HG03097 (cell line): Measurements from ENCODE around the gene IPO11.
"Not testable (repeated sequence)": the region's sequence is repeated elsewhere in the genome, so short reads cannot be mapped to it uniquely, and the experiment has no call there.

ENCODE experiments used
- ATAC-seq: cut with Tn5 transposase; IDR thresholded peaks from one replicate; pipeline ENCODE4 v1.9.1; 2021; ENCODE audit not compliant: unreplicated experiment, low FRiP score

Gene IPO11

DNA sequence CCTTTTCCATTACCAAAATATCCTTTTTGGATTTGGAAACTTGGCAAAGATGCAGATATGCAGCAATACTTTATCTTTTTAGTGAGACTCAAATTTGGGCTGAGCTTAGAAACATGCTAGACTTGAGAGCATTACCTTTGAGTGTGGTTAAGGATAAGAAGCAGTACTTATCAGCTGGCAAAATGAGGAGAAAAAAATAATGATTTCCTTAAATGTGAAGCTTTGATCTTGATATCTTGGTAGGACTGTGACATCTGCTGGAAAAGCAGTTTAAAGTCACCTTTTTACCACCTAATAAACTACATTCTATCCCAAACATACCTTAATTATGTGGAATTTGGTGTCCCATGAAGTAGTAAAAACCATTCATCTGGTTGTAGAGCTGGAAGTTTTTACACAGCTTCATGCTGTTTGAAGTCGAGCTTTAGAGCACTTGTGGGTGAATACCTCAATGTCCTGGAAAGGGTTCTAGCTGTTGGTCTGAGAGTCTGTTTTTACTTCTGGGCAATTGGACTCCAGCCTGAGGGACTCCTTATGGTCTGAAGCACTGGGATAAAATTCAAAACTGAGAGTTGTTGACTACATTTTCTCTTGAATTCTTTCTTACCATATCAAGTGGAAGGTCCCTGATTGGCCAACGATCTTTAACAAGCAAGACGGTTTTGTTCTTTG is 219.5 kb downstream of the IPO11 start:
- no peak for ATAC-seq

DNA sequence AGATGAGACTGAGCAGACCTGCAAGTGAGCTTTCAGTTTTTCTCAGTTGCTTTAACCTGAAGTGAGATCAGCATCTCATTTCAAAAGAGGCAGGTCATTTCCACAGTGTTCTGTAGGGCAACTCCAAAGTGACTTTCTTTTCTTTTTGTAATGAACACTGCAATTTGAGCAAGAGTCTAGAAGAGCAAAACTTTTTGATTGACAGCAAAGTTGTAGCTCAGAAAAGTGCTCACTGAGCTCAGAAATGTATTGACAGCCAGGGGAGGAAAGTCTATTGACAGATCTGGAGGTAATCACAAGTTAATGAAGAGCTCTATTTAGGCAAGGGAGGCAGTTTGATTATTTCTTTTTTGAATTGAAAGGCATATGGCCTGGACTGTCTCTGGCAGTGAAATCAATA is 220.7 kb downstream of the IPO11 start:
- ATAC-seq = no peak

DNA sequence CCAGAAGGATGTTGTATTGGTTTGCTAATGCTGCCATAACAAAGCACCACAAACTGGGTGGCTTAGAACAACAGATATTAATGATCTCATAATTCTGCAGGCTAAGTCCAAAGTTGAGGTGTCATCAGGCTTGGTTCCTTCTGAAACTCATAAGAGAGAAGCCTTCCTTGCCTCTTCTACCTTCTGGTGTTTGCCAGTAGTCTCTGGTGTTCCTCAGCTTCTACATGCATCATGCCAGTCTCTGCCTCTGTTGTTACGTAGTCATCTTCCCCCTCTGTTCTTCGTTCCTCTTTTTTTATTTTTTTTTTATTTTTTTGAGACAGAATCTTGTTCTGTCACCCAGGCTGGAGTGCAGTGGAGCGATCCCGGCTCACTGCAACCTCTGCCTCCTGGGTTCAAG is 227.9 kb downstream of the IPO11 start:
- no peak for ATAC-seq

DNA sequence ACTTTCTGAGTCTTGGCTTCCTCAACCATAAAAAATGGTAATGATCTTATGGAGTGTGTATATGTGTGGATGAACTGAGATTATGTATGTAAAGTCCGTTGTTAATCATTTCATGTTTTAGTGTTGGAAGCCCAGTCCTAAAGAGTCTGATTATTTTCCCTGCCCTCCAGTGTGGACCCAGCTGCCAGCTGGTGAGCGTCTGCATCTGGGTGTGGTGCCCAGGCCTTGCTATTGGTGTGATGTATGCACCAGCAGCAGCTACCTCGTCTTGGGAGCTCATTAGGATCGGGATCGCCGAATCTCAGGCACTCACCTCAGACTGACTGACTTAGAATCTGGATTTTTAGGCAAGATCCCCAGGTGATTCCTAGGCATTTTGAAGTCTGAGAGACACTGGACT is 229.9 kb downstream of the IPO11 start:
- no peak for ATAC-seq

DNA sequence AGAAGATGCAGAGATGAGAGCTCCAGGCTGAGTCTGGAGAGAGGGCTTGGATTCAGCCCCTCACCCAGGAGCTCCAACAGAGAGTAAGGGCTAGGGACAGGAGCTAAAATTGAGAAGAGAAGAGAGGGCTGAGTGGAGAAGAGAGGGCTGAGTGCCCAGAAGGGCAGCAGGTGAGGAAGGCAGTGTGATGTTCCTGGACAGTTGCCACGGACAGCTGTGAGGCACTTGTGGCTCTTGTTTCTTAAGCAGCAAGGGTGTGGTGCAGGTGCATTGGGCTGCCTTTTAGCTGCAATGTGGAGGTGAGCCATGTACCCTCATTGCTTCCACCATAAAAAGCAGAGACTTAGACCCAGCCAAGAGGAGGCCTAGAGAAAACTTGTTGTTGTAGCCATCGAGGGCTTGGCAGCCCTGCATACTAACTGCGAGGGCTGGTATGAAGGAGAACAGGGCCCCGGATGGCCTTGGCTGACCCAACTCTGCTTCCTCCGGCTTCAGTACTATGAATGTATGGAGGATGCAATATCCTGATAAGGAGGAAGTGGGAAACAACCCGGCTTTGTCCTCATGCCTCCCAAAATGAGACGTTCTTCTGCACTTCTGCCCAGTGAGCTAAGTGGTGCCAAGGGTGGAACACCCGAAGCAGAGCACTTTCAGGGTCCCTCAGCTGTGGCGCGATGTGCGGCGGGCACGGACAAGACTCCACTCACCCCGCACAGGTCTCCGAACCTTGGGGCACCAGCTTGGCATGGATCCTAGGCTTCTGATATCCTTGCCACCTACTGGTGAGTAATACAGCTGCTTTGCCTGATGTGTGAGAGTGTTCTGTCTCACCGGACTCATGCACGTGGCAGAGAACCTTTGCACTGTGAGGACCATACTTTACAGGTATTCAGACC is 231.2 kb downstream of the IPO11 start:
- no peak for ATAC-seq

DNA sequence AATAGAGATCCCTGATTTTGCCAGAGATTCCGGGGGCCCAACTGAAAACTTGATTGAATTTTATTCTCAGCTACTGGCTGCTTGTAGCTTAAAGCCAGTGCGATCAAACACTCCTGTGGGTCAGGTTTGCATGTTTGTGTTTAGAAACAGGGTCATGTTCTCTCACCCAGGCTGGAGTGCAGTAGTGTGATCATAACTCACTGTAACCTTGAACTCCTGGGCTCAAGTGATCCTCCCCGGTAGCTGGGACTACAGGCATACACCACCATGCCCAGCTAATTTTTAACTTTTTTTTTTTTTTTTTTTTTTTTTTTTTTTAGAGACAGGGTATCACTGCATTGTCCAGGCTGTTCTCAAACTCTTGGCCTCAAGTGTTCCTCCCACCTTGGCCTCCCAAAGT is 232.7 kb downstream of the IPO11 start:
- no peak for ATAC-seq

DNA sequence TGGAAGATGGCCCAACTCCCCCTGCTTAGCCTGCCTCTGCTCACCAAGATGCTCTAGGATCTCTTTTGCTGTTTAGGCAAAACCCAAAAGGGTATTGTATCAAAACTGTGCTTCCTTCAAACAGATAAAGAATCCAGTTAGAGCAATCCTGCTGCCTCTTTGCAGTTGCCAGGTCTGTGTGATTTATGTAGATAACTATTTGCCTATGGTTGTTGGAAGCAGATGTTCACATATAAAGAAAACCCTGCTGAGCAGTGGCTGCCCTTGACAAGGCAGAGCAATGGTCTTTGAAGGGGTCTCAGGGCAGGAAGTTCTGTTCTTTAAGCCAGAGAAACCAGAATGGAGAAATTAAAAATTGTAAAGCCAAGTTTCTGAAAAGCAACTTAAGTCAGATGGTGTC is 234.7 kb downstream of the IPO11 start:
- ATAC-seq = no peak

DNA sequence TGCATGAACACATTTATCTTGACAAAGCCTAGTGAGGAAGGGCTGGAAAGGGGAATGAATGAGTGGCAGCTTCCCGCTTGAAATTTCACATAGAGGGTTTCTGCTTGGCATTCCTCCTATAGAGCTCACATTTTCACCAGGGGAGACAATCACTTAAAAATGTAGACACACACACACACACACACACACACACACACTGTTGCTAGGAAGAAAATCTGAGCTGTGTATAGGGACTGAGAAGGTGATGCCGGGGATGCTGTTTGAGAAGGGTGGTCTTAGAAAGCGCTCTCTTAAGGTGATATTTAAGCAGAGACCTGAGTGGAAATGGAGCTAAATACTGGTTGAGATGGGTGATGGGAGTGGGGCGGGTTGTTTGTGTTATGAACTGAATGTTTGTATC is 236.5 kb downstream of the IPO11 start:
- no peak for ATAC-seq

DNA sequence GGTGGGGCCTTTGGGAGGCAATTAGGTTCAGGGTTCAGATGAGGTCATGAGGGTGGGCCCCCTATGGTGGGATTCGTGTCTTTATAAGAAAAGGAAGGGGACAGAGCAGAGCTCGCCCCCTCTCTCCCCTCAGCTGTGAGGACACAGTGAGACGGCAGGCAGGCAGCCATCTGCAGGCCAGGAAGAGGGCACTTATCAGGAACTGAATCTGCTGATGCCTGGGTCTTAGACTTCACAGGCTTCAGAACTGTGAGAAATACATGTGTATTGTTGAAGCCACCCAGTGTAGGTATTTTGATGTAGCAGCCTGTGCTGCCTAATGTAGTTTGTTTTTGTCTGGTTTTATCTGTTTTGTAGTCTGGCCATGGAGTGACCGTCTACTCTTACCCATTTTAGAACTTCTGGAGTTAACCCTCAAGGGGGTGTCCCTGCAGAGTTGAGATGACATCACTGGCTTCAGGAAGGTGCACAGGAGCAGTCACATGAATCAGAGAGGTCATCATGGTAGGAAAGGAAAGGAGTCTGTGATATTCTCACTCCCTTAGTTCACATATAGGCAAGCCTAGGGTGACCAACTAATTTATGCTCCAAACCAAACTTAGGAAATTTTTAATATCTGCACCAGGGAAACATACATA is 237.0 kb downstream of the IPO11 start:
- ATAC-seq = no peak

DNA sequence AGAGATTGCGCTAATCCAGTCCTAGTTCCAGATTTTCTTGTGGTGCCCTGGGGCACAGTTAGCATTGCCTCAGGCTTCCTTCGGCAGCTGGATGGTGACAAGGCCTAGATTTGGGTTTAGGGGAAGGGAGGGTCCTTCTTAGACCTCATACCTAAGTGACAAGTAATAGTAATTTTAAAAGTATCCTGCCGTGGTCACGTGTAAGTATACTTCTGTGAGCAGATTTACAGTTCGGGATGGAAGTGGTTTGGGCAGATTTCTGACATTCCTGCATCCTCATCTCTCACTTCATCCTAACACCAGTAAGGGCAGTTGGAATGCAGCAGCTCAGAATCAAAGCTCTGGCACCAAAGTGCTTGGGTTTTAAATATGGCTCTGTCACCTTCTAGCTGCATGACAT is 237.6 kb downstream of the IPO11 start:
- no peak for ATAC-seq

DNA sequence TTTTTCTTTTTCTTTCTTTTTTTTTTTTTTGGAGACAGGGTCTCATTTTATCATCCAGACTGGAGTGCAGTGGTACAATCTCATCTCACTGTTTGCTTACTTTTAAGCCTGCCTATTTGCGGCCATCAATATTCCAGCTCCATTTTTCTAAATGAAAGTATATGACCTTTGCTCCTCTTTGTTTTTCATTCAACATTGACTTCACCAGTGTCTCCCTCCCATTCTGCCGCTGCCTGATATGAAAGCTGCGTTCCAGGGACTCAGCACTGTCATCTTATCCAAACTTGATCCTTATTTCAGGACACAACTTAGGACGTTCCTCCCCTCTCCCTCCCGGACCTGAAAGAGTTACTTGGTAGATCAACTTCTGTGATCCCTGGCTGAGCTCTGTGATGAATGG is 239.7 kb downstream of the IPO11 start:
- ATAC-seq = no peak

DNA sequence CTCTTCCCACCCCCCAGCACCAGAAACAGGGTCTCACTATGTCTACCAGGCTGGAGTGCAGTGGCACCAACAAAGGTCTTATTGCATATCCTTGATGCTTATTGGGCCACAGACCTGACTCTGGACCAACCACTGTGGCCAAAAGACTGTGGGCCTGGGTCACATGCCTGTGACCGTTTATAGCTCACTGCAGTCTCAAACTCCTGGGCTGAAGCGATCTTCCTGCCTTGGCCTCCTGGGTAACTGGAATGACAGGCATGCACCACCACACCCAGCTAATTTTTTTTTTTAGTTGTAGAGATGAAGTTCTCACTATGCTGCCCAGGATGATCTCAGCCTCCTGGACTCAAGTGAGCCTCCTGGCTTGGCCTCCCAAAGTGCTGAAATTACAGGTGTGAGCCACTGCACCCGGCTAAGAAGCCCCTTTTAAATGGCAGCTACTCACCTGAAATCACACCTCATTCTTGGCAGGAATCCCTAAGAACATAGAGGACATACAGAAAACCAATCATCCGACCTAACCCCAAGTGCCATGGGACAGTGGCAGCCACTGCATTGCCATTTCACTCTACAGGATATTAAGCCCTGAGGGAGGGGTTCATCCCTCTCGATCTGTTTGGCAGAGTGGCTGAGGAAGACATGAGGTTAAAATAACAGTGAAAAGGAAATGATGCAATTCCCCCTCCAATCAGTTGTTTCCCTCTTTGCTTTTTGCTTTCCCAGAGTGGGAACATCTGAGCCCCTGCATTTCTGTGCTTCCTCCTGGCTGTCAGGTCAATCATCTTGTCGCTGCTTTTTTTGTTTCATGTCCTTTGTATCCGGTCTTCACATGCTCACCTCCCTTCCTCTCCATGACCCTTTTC is 240.7 kb downstream of the IPO11 start:
- no peak for ATAC-seq

DNA sequence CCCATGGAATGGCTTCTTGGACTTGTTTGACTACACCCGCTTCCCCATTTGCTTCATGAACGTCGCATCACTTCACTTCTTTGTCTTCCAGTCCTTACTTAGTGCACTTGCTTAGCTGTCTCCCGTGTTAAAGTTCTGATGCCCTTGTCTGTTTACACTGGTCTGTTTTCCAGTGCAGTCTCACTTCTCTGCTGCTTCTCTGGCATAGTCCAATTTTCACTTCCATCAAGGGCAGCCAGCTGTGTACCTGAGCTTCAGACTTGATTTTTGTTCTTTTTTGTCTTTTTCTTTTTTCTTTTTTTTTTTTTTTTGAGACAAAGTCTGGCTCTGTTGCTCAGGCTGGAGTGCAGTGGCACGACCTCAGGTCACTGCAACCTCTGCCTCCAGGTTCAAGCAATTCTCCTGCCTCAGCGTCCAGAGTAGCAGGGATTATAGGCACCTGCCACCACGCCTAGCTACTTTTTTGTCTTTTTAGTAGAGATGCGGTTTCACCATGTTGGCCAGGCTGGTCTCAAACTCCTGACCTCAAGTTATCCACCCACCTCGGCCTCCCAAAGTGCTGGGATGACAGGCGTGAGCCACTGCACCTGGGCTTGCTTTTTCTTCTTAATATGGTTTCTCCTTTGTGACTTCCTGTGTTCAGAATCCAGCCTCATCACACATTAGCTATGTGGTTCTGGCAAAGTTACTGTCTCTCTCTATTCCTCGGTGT is 241.5 kb downstream of the IPO11 start:
- no peak for ATAC-seq

DNA sequence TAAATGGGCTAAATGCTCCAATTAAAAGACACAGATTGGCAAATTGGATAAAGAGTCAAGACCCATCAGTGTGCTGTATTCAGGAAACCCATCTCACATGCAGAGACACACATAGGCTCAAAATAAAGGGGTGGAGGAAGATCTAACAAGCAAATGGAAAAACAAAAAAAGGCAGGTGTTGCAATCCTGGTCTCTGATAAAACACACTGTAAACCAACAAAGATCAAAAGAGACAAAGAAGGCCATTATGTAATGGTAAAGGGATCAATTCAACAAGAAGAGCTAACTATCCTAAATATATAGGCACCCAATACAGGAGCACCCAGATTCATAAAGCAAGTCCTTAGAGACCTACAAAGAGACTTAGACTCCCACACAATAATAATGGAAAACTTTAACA is 245.2 kb downstream of the IPO11 start:
- ATAC-seq = not testable (repeated sequence)

DNA sequence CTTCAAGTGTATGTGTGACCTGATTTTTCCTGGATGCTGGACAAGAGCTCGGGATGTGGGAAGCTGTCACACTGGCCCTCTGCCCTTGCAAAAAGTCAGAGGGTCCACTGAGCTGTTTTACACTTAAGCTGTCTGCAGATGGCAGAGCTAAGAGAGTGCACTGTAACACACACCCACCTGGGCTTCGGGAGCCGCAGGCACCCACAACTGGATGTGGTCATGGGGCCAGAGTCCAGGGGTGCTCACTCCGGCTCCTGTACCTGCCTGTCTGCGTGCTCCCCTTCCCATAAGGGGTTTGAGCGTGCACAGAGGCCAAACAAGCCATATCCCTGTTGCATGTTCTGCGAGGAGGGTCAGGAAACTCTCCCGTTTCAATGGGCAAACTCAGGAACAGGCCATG is 248.6 kb downstream of the IPO11 start:
- ATAC-seq = no peak

DNA sequence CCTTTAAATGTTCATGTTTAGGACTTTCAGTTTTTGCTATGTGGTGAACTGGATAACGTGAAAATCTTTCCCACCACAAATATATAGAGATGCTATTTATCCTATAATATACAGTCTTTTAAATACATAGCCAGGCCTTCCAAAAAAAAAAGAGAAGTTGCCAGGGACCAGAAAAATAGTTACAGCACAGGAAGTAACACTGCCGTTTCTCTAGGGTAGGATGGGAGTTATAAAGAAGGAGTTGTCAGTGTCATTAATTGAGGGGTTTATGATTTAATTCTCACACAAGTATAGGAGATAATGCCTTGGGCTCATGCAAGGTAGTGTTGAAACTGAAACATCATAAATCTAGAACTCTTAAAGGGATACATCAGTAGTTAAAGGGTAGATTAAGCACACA is 250.0 kb downstream of the IPO11 start:
- ATAC-seq = no peak

DNA sequence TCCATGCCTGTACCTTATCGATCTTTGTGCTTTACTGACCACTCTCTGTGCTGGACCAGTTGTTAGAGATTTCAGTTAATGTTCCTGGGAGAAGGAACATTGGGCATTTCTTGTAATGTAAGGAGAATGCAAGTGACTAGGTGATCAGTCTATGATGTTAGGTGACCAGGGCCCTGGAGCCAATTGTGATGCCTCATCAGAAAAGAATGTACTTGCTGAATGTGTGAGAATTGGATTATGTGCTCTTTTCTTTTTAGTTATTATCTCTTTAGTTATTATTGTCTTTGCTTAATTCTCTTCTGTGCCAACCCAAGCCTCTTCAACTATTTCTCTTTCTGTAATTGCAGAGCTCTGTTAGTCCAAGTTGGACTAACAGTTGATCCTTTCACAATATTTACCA is 258.9 kb downstream of the IPO11 start:
- no peak for ATAC-seq

DNA sequence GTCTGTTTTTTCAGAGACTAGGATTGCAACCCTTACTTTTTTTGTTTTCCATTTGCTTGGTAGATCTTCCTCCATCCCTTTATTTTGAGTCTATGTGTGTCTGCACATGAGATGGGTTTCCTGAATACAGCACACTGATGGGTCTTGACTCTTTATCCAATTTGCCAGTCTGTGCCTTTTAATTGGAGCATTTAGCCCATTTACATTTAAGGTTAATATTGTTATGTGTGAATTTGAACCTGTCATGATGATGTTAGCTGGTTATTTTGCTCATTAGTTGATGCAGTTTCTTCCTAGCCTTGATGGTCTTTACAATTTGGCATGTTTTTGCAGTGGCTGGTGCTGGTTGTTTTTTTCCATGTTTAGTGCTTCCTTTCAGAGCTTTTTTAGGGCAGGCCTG is 264.0 kb downstream of the IPO11 start:
- not testable (repeated sequence) for ATAC-seq
